GM21360 (cell line): Measurements from ENCODE around the gene ZNF157.
A peak's percentile ranks its signal among the peaks of the same experiment; 100 is the strongest.
"Not testable (repeated sequence)": the region's sequence is repeated elsewhere in the genome, so short reads cannot be mapped to it uniquely, and the experiment has no call there.

Experiments
- ATAC-seq: cut with Tn5 transposase; IDR thresholded peaks from one replicate; pipeline ENCODE4 v1.9.1; 2021; ENCODE audit warnings: mild to moderate bottlenecking, moderate library complexity; ENCODE audit not compliant: unreplicated experiment

The ZNF157 gene

DNA sequence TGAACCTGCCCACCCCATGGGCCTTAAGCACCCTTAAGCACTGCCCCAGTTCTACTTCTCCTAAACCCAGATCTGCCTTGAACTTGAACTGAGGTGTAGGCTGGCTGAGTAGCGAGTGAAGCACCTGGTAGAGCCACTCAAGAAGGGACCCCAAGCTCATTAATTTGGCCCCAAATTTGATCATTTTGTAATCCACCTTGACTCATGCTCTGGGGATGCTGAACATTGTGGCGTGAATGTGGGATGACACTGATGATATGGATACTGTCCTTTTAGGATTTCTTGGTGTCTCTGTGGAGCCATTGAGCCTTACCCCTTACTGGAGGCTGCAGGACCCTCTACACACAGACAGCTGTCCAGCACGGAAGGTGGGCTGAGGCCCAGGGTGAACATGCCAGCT lies at the start of gene ZNF157:
ZNF157 (plus strand) TSS at position 301 of the 400 bp plus-strand sequence; CDS start at position 392, 91 bp downstream.
- ATAC-seq: no peak

DNA sequence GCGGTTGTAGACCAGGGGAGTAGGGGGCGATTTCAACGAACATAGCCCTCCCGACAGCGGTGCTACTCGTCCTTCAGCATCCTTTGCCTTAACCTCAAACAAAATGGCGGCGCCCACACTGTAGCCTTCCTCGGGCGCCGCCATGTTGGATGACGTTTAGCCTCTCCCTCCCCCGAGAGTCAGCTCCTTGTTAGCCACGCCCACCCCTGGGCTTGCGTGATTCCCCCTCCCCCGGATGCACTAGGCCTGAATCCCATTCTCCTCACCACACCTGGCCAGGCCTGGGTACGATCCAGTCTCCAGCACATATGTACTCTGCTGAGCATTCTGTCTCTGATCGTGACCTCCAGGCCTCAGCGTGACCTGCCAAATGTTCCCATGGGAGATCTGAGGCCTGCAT lies 49.0 kb upstream of the ZNF157 start:
- no peak for ATAC-seq

DNA sequence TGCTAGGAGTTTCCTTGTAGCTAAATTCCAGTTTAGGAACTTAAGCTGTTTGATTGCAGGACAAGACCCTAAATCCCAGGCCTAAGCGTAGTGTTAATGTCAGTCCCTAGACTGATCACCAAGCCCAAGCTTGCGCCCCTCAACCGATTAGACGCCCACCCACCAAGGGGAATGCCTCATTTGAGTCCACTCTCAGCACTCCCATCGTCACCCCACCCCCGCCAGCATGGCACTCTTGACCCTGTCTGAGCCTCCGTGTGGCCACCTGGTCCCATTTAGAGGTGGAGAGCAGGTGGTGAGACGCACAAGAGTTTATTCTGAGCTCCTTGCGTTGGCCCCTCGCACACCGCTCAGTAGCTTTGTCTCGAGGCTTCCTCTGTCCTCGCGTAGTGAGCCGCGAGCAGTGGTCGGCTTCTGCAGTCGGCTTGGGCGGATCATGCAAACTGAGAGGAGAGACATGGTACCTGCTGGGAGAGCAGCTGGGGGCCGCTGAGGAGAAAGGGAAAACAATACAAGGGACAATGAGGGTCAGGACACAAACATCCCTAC lies 48.5 kb upstream of the ZNF157 start:
- no peak for ATAC-seq

DNA sequence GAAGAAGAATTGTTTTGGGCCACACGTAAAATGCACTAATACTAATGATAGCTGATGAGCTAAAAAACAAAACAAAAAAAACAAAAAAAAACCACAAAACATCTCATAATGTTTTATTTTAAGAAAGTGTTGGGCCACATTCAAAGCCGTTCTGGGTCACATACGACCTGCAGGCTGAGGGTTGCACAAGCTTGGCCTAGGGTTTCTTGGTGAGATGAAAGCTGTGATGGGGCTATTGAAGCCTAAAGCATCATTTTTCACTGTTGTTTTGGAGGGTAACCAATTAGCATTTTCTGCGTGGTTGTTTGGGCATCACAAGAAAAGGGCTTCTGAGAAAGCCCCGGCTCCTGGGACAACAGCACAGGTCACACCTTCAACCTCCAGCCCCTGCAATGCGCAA lies 42.5 kb upstream of the ZNF157 start:
- ATAC-seq: no peak

DNA sequence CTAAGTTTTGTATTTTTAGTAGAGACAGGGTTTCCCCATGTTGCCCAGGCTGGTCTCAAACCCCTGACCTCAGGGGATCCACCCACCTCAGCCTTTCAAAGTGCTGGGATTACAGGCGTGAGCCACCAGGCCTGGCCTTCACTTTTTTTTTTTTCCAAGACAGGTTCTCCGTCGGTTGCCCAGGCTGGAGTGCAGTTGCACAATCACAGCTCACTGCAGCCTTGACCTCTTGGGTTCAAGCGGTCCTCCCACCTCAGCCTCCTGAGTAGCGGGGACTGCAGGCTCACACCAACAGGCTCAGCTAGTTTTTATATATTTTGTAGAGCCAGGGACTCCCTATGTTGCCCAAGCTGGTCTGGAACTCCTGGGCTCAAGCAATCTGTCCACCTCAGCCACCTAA lies 37.6 kb upstream of the ZNF157 start:
- not testable (repeated sequence) for ATAC-seq

DNA sequence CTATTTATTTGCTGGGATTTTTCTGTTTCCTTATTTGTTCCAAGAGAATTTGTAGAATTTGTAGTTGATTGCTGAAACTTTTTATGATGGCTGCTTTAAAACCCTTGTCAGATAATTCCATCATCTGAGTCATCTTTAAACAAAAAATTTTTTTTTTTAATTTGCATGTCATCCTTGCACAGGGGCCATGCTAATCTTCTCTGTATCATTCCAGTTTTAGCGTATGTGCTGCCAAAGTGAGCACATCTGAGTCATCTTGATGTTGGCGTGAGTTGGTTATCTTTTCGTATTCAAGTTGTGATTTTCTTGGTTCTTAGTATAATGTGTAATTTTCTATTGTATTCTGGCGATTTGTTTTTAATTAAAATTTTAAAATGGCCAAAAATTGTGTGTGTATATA lies 18.7 kb upstream of the ZNF157 start:
- no peak for ATAC-seq

DNA sequence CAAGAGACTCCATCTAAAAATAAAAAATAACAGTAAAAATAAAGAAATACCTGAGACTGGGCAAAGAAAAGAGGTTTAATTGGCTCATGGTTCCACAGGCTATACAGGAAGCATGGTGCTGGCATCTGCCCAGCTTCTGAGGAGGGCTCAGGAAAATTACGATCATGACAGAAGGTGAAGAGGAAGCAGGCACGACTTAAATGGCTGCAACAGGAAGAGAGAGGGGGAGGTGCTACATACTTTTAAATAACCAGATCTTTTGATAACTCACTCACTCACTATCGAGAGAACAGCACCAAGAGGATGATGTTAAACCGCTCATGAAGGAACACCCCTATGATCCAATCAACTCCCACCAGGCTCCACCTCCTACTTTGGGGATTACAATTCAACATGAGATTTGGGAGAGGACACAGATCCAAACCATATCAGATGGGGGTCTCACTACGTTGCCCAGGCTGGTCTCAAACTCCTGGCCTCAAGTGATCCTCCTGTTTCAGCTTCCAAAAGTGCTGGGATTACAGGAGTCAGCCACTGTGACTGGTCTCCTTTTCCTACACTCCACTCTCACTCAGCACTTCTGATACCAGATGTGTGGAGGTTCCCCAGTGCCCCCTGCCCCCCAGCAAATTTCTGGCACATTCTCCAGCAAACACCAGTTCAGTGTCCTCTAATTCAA lies 11.9 kb upstream of the ZNF157 start:
- no peak for ATAC-seq

DNA sequence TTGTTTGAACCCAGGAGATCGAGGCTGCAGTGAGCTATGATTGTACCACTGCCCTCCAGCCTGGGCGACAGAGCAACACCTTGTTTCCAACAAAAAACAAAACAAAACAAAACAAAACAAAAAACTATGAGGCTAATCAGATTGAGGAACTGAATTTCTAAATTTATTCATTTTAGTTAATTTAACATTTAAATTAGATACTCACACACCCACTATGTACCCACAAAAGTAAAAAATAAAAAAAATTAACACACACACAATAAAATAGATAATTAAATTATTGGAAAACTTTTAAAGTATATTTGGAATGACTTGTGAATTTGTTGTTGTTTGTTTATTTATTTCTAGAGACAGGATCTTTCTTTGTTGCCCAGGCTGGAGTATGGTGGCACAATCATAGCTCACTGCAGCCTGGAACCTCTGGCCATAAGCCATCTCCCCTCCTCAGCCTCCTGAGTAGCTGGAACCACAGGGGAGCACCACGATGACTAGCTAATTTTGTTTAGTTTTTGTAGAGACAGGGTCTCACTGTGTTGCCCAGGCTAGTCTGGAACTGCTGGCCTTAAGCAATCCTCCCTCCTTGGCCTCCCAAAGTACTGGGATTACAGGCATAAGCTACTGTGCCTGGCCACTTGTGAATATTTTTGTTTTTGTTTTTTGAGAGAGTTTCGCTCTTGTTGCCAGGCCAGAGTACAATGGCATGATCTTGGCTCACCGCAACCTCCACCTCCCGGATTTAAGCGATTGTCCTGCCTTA lies 9.8 kb upstream of the ZNF157 start:
- ATAC-seq: no peak

DNA sequence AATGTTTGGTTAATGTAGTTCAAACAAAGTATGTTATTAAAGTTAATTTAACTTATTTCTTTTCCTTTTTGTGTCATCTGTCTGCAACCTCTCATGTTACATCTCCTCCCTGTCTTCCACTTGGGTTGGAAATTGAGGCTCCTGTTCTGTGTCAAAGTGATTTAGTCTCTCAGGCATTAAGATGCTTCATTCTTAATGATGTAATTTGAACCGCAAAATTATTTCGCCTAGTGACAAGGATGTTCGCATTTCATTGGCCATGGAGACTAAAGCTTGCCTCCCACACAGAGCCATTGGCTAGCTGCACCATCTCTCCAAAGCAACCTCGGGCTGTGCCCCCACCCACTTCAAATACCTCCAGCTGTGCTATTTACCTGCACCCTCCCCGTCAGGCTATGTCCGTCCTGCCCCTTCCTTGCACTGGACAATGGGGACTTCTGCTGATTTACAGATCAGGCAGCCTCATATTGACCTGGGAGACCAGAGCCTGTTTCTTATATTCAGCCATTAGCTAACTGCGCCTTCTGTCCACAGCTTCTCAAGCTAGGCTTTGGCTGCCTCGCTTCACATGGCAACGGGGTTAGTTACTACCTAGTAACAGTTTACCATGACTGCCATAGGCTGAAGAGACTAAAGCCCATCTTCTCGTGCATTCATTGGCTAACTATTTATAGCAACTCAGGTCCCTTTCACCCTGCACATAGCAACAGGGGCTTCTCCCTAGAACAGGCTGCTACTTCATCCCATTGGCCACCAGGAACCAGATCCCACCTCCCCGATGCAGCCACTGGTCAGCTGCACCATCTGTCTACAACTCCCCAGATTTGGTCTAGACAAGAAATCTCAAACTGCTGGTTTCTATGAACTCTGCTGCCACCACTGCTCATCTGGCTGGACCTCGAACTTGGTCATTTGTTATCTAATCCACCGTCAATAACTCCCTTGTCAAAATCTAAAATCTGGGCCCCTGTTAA lies 8.6 kb upstream of the ZNF157 start:
- ATAC-seq: peak; percentile 86

DNA sequence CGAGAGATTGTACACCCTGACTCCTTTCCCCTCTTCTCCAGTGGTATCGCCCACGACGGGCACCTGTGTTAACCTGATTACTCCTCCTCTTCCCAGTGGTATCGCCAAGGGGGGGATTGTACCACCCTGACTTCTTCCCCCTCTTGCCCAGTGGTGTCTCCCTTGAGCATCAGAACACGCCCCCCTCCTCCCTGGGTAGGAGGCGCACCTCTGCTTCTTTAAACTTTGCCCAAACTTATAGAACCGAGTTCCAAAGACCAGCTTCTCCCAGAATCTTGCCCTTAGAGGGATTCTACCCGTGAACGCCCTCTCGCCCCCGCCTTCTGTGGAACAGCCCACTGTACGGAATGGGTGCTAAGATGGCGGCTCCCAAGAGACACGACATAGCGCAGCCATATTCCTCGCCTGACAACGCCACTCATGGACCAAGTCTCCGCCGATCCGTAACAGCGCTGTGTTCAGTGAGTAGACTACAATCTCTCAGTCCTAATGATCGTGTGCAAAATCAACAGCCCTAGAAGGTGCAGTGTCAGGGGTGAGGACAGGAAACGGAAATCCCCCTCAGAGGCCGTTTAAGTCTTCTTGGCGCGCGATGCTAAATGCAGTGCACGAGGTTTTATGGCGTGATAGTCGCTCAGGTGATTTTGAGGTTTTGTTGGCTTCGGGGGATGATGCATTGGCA lies 4.2 kb upstream of the ZNF157 start:
- no peak for ATAC-seq

DNA sequence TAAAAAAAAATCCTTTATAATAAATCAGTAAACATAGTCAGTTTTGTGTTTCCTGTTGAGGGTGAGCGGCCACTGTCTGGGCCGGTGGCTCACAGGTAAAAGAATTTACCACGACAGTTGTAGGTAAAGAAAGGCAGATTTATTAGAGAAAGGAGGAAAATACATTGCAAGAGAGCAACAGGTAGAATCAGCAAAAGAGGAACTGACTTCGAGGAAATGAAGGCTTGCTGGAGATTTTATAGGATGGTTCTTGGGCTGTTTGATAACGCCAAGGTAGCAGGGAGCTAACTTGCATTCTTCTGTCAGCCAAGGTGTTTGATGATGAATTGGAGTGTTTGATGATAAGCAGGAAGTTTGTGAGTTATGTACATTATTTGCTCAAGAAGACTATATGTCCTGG lies 2.8 kb downstream of the ZNF157 start:
- ATAC-seq: no peak

DNA sequence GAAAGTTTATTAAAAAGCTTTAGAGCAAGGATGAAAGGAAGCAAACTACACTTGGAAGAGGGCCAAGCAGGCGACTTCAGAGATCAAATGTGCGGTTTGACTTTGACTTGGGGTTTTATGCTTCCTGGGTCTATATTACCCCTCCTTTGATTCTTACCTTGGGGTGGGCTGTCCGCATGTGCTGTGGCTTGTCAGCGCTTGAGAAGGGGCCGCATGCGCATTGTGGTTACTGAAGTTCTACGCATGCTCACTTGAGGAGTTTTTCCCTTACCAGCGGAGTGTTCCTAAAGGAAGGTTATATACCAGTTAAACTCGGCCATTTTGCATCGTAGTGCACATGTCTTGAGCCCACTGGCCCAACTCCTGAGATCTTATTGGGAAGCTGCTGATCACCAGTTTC lies 9.9 kb downstream of the ZNF157 start:
- no peak for ATAC-seq

DNA sequence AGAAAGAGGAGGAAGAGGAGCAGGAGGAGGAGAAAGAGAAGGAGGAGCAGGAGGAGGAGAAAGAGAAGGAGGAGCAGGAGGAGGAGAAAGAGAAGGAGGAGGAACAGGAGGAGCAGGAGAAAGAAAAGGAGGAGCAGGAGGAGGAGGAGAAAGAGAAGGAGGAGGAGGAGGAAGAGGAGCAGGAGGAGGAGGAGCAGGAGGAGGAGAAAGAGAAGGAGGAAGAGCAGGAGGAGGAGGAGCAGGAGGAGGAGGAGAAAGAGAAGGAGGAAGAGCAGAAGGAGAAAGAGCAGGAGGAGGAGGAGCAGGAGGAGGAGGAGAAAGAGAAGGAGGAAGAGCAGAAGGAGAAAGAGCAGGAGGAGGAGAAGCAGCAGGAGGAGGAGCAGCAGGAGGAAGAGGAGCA lies 10.5 kb downstream of the ZNF157 start:
- not testable (repeated sequence) for ATAC-seq

DNA sequence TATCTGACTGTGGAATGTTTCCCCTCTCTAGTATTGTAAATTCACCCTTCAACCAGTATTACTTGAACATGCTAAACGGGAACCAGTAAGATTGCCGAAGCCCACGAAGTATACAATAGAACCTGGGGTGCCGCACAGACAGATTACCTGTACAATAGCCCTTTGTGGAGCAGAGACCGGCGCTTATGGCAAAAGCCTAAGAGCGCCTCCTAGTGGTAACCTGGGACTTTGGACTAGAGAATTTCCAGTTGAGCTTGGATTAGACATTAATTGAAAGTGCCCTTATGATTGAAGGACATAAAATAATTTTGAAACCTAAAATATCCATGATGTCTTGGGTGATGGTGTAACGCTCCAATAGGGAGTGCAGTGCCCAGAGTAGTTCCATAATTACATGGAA lies 14.1 kb downstream of the ZNF157 start:
- ATAC-seq: no peak

DNA sequence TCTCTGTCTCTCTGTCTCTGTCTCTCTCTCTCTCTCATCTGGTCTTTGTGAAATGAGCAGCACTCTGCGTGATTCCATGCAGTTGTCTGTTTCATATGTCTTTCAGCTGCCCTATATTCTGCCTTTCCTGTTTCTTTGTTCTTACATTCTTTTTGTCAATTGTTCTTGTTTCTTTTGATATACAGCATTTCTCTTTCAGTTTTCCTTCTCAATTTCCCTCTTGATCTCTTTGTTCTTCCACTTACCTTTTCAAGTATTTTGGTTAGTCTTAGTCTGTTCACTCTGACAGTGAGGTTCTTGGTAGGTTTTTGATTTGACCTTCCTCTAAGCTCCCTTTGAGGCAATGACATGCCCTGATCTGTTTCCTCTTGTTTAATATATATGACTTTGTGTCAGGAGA lies 20.4 kb downstream of the ZNF157 start:
- no peak for ATAC-seq

DNA sequence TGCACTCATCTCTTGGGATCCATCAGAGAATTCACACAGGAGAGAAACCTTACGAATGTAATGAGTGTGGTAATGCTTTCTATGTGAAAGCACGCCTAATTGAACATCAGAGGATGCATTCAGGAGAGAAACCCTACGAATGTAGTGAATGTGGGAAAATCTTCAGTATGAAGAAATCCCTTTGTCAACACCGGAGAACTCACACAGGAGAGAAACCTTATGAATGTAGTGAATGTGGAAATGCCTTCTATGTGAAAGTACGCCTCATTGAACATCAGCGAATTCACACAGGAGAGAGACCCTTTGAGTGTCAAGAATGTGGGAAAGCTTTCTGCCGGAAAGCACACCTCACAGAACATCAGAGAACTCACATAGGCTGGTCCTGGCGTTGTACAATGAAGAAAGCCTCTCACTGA lies 42.8 kb downstream of the ZNF157 start:
- no peak for ATAC-seq

DNA sequence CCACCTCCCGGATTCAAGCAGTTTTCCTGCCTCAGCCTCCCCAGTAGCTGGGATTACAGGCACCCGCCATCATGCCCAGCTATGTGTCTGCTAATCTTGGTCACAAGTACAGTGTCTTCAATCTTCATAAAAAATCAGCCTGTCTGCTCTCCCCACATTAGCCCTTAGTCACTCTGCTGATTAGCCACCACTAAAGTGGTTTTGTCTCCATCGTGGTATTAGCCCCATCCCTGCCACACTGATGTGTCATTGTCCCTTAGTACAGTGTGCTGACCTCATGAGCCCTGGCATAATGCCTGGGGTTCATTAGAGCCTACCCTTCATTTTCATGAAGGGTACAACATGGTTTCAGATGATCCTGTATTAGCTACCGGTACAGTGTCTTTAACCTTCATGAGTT lies 49.9 kb downstream of the ZNF157 start:
- no peak for ATAC-seq

DNA sequence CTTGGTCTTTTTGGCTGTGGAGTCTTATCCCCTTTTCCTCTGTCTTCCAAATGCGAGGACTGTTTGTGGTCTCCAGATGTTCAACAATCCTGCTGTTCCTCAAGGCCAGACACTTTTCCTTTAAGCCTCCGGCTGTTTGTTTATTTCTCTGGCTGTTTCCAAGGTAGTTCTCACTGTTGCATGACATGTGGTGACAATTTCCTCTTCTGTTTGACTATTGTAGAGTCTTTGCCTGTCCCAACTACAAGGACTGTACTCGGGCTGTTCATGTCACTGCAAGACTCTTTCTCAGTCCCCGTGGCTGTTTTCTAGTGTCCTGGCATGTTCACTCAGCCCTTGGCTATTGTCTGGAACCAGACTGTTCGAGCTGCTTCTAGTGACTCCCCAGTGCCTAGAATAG lies 50.6 kb downstream of the ZNF157 start:
- no peak for ATAC-seq

DNA sequence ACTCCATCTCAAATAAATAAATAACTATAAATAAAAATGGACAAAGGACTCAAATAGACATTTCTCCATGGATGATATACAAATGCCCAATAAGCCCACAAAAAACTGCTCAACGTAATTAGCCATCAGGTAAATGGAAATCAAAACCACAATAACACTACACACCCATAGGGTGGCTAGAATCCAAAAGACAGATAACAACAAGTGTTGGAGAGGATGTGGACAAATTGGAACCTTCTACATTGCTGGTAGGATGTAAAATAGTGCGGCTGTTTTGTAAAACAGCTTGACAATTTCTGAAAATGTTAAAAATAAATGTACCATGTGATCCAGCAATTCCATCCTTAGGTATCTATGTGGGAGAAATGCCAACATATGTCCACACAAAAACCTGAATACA lies 52.1 kb downstream of the ZNF157 start:
- ATAC-seq: no peak

DNA sequence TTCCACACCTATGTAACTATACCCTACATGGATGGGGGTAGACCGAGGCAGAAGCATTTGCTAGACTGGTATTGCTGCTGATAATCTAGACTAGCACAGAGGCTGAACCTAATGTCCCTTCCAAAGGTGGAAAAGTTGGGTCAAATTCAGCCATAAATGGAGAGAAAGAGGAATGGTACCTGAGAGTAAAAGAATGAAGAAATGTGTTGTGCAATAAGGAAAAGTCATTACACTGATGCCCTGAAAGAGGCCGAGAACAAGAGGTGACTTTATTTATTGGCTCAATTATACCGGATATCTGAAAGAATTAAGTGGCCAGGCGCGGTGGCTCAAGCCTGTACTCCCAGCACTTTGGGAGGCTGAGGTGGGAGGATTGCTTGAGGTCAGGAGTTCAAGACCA lies 60.5 kb downstream of the ZNF157 start:
- no peak for ATAC-seq

DNA sequence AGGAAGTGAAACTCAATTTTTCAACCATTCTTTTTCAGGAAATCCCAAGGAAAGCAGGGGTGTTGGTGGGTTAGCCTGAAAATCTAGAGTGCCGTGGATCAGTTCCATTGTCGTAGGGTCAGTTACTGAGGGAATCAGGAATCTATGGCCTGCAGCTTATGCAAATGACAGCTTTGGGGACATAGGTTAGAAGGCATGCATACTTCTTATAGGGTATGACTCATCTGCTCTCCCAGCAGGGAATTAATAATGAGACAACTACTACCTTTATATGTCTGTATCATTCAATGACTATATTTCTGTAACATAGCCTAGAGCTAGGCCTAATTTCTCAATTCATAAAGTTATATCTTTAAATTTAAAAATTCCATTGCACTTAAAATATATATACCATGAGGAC lies 76.1 kb downstream of the ZNF157 start:
- ATAC-seq: no peak
